ENCODE data around the gene C1QL4. TPM values are rescaled to one million over a fixed set of nuclear protein-coding genes. Genes with fewer than 3 reads are reported as not detected.

C1QL4 gene
- total RNA-seq, 1 experiment from 2014 or later, result 2.1 TPM

DNA sequence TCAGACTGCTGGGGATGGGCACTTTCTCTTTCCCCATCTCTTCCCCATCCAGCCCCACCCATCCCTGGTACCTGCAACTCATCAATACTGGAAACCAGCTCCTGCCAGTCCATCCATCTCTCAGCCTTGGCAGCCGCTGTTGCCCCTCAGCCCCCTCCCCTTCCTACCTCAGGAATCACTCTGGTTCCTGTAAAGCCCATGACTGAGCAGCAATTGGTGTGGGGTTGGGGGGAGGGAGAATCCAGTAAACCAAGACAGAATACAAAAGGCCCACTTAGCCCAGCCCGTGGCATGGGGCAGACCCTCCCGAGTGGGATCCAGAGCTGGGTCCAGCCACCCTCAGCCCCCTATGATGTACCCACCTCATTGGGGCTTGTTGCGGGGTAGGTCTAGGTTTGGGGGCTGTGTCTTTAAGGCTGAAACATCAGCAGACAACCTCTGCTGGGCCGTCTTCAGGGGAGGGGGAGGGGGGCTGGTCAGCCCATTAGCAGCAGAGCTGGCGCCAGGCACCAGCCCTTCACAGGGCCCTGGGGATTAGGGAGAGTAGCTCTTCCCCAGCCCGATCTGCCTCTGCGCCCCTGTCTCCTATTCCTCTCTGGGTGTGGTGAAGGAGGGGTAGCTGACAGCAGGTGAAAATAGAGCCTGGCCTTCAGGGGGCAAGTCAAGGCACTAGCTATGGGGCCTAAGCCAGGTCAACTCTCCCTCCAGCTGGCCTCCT lies 42.7 kb downstream of the C1QL4 start:
- BruUV-seq (replicated peaks), result no TSS peak
- in situ Hi-C loops (cut with HindIII; ENCODE audit: low pct_unique_long_range_greater_than_20kb, low sequenced_read_pairs), result no loop called here
- POLR2A ChIA-PET, result interaction anchor here (0.6 kb wide), 2 partner anchors 34 to 282 kb away, joined by 3 to 4 read pairs; no protein-coding TSS in a partner anchor

DNA sequence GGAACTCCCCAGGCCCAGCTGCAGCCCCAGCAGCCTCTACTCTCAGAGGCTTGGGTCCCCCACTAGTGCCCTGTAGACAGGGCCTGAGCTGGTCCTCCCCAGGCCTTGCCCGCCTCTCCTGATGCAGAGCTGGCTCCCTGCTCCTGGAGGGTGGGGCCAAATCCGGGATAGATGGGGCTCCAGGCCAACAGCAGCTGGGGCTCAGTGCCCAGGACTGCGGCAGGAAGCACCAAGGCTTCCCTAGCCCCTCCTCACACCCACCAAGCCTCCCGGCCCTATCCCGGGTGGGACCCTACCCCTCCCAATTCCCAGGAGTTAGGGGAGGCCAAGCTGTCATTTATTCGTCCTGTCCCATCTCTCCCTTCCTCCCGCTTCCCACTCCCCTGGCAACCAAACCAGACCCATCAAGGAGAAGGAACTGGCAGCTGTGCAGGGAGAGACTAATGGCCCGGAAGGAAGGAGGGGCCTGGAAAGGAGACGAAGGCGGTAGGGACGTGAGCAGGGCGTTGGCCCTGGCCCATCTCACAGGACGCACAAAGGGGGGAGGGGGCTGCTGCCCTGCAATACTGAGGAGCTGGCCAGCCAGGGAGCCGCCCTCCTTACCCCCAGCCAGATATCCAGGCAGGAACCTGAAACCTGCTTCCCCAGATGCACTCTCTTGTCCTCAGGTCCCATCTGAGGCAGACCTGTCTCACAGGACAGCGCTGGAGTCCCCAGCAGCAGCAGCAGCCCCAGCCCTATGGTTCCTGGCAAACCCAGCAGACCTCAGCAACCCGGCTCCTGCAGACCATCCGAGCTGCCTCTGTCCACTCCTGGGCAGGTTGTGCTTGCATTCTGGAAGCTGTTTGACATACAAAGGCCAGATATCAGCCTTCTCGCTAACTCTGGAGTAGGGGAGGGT lies 43.7 kb downstream of the C1QL4 start:
- Histone ChIP-seq H3K4me3 (ENCODE audit: low read depth in 2 of 2, low read length in 2 of 2) (no peak overlapping the region), H3K9me3 (ENCODE audit: control insufficient read depth, insufficient read depth, low read depth, low read length) (no peaks in the 10 kb centered on the region), H3K36me3 (ENCODE audit: control insufficient read depth, insufficient read depth, low read length) (no peaks in the 10 kb centered on the region), H3K27me3 (ENCODE audit: control insufficient read depth, insufficient read depth, low read length) (no peaks in the 10 kb centered on the region), H3K27ac (ENCODE audit: low read length) (no peak overlapping the region), H3K4me1 (ENCODE audit: control insufficient read depth, insufficient read depth, low read length) (peaks cover 10% of the 10 kb centered on the region)
- no TSS peak for BruUV-seq (replicated peaks)
- in situ Hi-C loops (cut with HindIII; ENCODE audit: low pct_unique_long_range_greater_than_20kb, low sequenced_read_pairs), result no loop called here
- ChIA-PET POLR2A (interaction anchor here (0.6 kb wide), 2 partner anchors 35 to 283 kb away, joined by 3 to 4 read pairs; no protein-coding TSS in a partner anchor), CTCF (interaction anchor here (1.1 to 1.3 kb wide), 2 partner anchors 49 to 55 kb away, joined by 3 to 4 read pairs; no protein-coding TSS in a partner anchor)
- intact Hi-C loops (cut with micrococcal nuclease; ENCODE audit: unreplicated experiment), result no loop called here
- ATAC-seq, result no peak
- no peak for TF ChIP-seq POLR2AphosphoS5 (IDR thresholded peaks at IDR 0.05; ENCODE audit: low read depth, low read length)
- no peak for TF ChIP-seq SIN3A (IDR thresholded peaks at IDR 0.05; ENCODE audit: borderline replicate concordance, insufficient read depth, low read depth, low read length)
- TF ChIP-seq, protein P1, sequence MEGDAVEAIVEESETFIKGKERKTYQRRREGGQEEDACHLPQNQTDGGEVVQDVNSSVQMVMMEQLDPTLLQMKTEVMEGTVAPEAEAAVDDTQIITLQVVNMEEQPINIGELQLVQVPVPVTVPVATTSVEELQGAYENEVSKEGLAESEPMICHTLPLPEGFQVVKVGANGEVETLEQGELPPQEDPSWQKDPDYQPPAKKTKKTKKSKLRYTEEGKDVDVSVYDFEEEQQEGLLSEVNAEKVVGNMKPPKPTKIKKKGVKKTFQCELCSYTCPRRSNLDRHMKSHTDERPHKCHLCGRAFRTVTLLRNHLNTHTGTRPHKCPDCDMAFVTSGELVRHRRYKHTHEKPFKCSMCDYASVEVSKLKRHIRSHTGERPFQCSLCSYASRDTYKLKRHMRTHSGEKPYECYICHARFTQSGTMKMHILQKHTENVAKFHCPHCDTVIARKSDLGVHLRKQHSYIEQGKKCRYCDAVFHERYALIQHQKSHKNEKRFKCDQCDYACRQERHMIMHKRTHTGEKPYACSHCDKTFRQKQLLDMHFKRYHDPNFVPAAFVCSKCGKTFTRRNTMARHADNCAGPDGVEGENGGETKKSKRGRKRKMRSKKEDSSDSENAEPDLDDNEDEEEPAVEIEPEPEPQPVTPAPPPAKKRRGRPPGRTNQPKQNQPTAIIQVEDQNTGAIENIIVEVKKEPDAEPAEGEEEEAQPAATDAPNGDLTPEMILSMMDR (IDR thresholded peaks at IDR 0.05), result no peak
- no peak for TF ChIP-seq TCF7L2 (IDR thresholded peaks at IDR 0.05; ENCODE audit: low read depth, low read length)
- TF ChIP-seq, protein P2, sequence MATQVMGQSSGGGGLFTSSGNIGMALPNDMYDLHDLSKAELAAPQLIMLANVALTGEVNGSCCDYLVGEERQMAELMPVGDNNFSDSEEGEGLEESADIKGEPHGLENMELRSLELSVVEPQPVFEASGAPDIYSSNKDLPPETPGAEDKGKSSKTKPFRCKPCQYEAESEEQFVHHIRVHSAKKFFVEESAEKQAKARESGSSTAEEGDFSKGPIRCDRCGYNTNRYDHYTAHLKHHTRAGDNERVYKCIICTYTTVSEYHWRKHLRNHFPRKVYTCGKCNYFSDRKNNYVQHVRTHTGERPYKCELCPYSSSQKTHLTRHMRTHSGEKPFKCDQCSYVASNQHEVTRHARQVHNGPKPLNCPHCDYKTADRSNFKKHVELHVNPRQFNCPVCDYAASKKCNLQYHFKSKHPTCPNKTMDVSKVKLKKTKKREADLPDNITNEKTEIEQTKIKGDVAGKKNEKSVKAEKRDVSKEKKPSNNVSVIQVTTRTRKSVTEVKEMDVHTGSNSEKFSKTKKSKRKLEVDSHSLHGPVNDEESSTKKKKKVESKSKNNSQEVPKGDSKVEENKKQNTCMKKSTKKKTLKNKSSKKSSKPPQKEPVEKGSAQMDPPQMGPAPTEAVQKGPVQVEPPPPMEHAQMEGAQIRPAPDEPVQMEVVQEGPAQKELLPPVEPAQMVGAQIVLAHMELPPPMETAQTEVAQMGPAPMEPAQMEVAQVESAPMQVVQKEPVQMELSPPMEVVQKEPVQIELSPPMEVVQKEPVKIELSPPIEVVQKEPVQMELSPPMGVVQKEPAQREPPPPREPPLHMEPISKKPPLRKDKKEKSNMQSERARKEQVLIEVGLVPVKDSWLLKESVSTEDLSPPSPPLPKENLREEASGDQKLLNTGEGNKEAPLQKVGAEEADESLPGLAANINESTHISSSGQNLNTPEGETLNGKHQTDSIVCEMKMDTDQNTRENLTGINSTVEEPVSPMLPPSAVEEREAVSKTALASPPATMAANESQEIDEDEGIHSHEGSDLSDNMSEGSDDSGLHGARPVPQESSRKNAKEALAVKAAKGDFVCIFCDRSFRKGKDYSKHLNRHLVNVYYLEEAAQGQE (IDR thresholded peaks at IDR 0.05; ENCODE audit: insufficient read depth in 1 of 2, low read depth in 2 of 2, low read length in 1 of 2), result no peak
- no peak for DNase-seq (ENCODE audit: low read depth, low spot score)

More for the DNA sequence above, 42.7 kb downstream of the C1QL4 start:
- DNase-seq (ENCODE audit: low read depth, low spot score) (no peak), ATAC-seq (no peak)
- no peak overlapping the region for H3K4me3 ChIP-seq (ENCODE audit: low read depth in 2 of 2, low read length in 2 of 2)
- CTCF ChIA-PET, result interaction anchor here (0.5 to 1.6 kb wide), 5 partner anchors 10 to 216 kb away, joined by 3 to 11 read pairs (median 4); no protein-coding TSS in a partner anchor
- peaks cover 10% of the 10 kb centered on the region for H3K4me1 ChIP-seq (ENCODE audit: control insufficient read depth, insufficient read depth, low read length)
- no peak overlapping the region for H3K27ac ChIP-seq (ENCODE audit: low read length)
- H3K9me3 ChIP-seq (ENCODE audit: control insufficient read depth, insufficient read depth, low read depth, low read length), result no peaks in the 10 kb centered on the region
- H3K36me3 ChIP-seq (ENCODE audit: control insufficient read depth, insufficient read depth, low read length), result no peaks in the 10 kb centered on the region
- TF ChIP-seq, protein P2 (IDR thresholded peaks at IDR 0.05; ENCODE audit: insufficient read depth in 1 of 2, low read depth in 2 of 2, low read length in 1 of 2), result no peak
- TF ChIP-seq POLR2AphosphoS5 (IDR thresholded peaks at IDR 0.05; ENCODE audit: low read depth, low read length) (no peak), TCF7L2 (IDR thresholded peaks at IDR 0.05; ENCODE audit: low read depth, low read length) (no peak), SIN3A (IDR thresholded peaks at IDR 0.05; ENCODE audit: borderline replicate concordance, insufficient read depth, low read depth, low read length) (no peak)
- TF ChIP-seq, protein P1 (IDR thresholded peaks at IDR 0.05), result no peak
- no peaks in the 10 kb centered on the region for H3K27me3 ChIP-seq (ENCODE audit: control insufficient read depth, insufficient read depth, low read length)
- intact Hi-C loops (cut with micrococcal nuclease; ENCODE audit: unreplicated experiment), result no loop called here

Measured in Panc1 (cell line).